GM21723 (cell line): ENCODE data around the gene TMSB10.

ENCODE experiments used
- ATAC-seq: cut with Tn5 transposase; IDR thresholded peaks from one replicate; pipeline ENCODE4 v1.9.1; 2021; ENCODE audit warnings: mild to moderate bottlenecking, moderate library complexity; ENCODE audit not compliant: unreplicated experiment

The TMSB10 gene

GRCh38 chr2:84879584-84880394 is 25.7 kb upstream of the TMSB10 start:
- ATAC-seq: peak; percentile 60

- ATAC-seq: no peak
Observed at GRCh38 chr2:84880395-84880644, 25.1 kb upstream of the TMSB10 start.

GRCh38 chr2:84880645-84881521 is 24.6 kb upstream of the TMSB10 start, which contains the start of gene TRABD2A:
Gene TRABD2A (minus strand): TSS chr2:84881084. CDS start chr2:84881039, 45 bp downstream.
- ATAC-seq: peak; percentile 25

GRCh38 chr2:84881581-84882413 is 23.7 kb upstream of the TMSB10 start:
- peak; percentile 71 for ATAC-seq

- no peak for ATAC-seq
Observed at GRCh38 chr2:84882414-84882738, 23.1 kb upstream of the TMSB10 start.

- ATAC-seq: no peak
Observed at GRCh38 chr2:84882775-84883550, 22.5 kb upstream of the TMSB10 start.

GRCh38 chr2:84884449-84884848 is 21.0 kb upstream of the TMSB10 start:
- ATAC-seq: no peak

- no peak for ATAC-seq
Observed at GRCh38 chr2:84885111-84885510, 20.3 kb upstream of the TMSB10 start.

- ATAC-seq: no peak
Observed at GRCh38 chr2:84886791-84887190, 18.7 kb upstream of the TMSB10 start.

- peak; percentile 98 for ATAC-seq
Observed at GRCh38 chr2:84888401-84889276, 16.8 kb upstream of the TMSB10 start.

- ATAC-seq: peak; percentile 2
Observed at GRCh38 chr2:84889332-84889731, 16.1 kb upstream of the TMSB10 start.

- no peak for ATAC-seq
Observed at GRCh38 chr2:84891355-84892010, 14.0 kb upstream of the TMSB10 start.

- ATAC-seq: no peak
Observed at GRCh38 chr2:84894131-84894586, 11.3 kb upstream of the TMSB10 start.

GRCh38 chr2:84894758-84895520 is 10.5 kb upstream of the TMSB10 start:
- ATAC-seq: no peak

- no peak for ATAC-seq
Observed at GRCh38 chr2:84896567-84896966, 8.9 kb upstream of the TMSB10 start.

- peak; percentile 31 for ATAC-seq
Observed at GRCh38 chr2:84897773-84898172, 7.7 kb upstream of the TMSB10 start.

GRCh38 chr2:84899304-84900204 is 5.9 kb upstream of the TMSB10 start:
- ATAC-seq: no peak
